ENCODE data around the gene SELENOP.

Gene SELENOP

DNA sequence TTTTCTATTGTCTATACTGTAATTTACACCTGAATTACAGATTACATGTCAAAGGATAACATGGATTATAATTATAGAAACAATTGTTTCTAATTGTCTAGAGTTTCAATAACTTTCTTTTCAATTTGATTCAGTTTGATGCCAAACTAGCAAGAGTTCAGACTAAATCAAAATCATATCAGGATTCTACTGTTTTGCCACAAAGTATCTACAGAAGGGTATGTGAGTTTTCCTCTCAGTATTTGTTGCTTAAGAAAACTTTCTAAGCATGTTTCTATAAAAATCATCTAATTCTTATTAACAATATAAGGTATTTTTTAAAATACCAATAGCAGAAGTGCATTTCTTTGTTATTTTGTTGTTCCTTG is 12.5 kb downstream of the SELENOP start:
- no peak overlapping the region for H3K27ac ChIP-seq
- H3K27me3 ChIP-seq: no peaks in the 10 kb centered on the region
- H3K36me3 ChIP-seq: peaks cover 0 to 33% (median 28%) of the 10 kb centered on the region in 3 donors
- intact Hi-C loops (cut with DNase I; ENCODE audit: low total_unique reads): no loop called here
- no peak for TF ChIP-seq CTCF (IDR thresholded peaks at IDR 0.05)
- no peak overlapping the region for H3K4me3 ChIP-seq
- DNase-seq: no peak
- H3K4me1 ChIP-seq: no peaks in the 10 kb centered on the region
- no peaks in the 10 kb centered on the region for H3K9me3 ChIP-seq

- no peak for TF ChIP-seq CTCF (IDR thresholded peaks at IDR 0.05)
- intact Hi-C loops (cut with DNase I; ENCODE audit: low total_unique reads): no loop called here
- DNase-seq: no peak
- H3K4me3 ChIP-seq: no peak overlapping the region
- H3K4me1 ChIP-seq: no peaks in the 10 kb centered on the region
- no peak overlapping the region for H3K27ac ChIP-seq
- no peaks in the 10 kb centered on the region for H3K27me3 ChIP-seq
- H3K36me3 ChIP-seq: peaks cover 0 to 28% (median 27%) of the 10 kb centered on the region in 3 donors
- H3K9me3 ChIP-seq: no peaks in the 10 kb centered on the region
Measured at GRCh38 chr5:42798284-42799240, 13.1 kb downstream of the SELENOP start.

GRCh38 chr5:42791151-42791550 is 20.5 kb downstream of the SELENOP start:
- no peak overlapping the region for H3K27ac ChIP-seq
- TF ChIP-seq CTCF (IDR thresholded peaks at IDR 0.05): no peak
- H3K36me3 ChIP-seq: peaks cover 0 to under 1% (median 0%) of the 10 kb centered on the region in 3 donors
- no peak overlapping the region for H3K4me3 ChIP-seq
- DNase-seq: no peak
- H3K4me1 ChIP-seq: no peaks in the 10 kb centered on the region
- H3K27me3 ChIP-seq: no peaks in the 10 kb centered on the region
- H3K9me3 ChIP-seq: peaks cover 0 to 25% (median 0%) of the 10 kb centered on the region in 3 donors
- intact Hi-C loops (cut with DNase I; ENCODE audit: low total_unique reads): no loop called here

DNA sequence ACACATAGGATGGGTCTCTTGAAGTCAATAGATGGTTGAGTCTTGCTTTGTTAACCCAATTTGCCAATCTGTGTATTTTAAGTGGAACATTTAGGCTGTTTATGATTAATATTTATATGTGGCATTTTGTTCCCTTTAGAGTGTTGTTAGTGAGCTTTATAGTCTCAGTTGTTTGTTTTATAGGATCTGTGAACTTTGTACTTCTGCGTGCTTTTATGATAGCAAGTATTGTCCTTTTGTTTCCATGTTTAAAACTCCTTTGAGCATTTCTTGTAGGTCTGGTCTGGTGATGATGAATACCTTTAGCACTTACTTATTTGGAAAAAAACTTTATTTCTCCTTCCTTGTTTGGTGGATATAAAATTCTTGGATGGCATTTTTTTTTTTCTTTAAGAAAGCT is 23.8 kb downstream of the SELENOP start:
- intact Hi-C loops (cut with DNase I; ENCODE audit: low total_unique reads): no loop called here
- peaks cover 0 to 8% (median 0%) of the 10 kb centered on the region in 3 donors for H3K36me3 ChIP-seq
- TF ChIP-seq CTCF (IDR thresholded peaks at IDR 0.05): no peak
- H3K9me3 ChIP-seq: peaks cover 0 to 31% (median 0%) of the 10 kb centered on the region in 3 donors
- no peaks in the 10 kb centered on the region for H3K27me3 ChIP-seq
- DNase-seq: no peak
- no peak overlapping the region for H3K4me3 ChIP-seq
- no peak overlapping the region for H3K27ac ChIP-seq
- no peaks in the 10 kb centered on the region for H3K4me1 ChIP-seq

GRCh38 chr5:42787073-42787472 is 24.6 kb downstream of the SELENOP start:
- no peak for DNase-seq
- Histone ChIP-seq H3K36me3 (peaks cover 0 to 8% (median 0%) of the 10 kb centered on the region in 3 donors), H3K4me1 (no peaks in the 10 kb centered on the region), H3K9me3 (peaks cover 0 to 31% (median 0%) of the 10 kb centered on the region in 3 donors), H3K27ac (no peak overlapping the region), H3K27me3 (no peaks in the 10 kb centered on the region), H3K4me3 (no peak overlapping the region)
- intact Hi-C loops (cut with DNase I; ENCODE audit: low total_unique reads): no loop called here
- no peak for TF ChIP-seq CTCF (IDR thresholded peaks at IDR 0.05)
